Right renal cortex interstitium (tissue), 3 donors: ENCODE data around the gene MLYCD. TPM values are rescaled to one million over a fixed set of nuclear protein-coding genes. Genes with fewer than 3 reads are reported as not detected.

Source experiments
- DNase-seq, 3 donors: peaks; one replicate each; pipeline ENCODE4 v3.0.0-alpha.2; 2013; ENCODE audit warnings: low read depth in 3 of 3, low spot score in 2 of 3
- polyA plus RNA-seq, 3 donors: library from polyadenylated mRNA; unstranded; fragments of 120-200 nt; gene quantifications; one replicate each; pipeline ENCODE4 v1.2.1, GENCODE V29; 2013; ENCODE audit not compliant: insufficient read length in 3 of 3

Gene MLYCD
- polyA plus RNA-seq, 3 donors, result 3.8 to 4.6 (median 3.9) TPM

GRCh38 chr16:83899272-83899897, 470 bp downstream of the MLYCD start:
- no peak for DNase-seq

DNA sequence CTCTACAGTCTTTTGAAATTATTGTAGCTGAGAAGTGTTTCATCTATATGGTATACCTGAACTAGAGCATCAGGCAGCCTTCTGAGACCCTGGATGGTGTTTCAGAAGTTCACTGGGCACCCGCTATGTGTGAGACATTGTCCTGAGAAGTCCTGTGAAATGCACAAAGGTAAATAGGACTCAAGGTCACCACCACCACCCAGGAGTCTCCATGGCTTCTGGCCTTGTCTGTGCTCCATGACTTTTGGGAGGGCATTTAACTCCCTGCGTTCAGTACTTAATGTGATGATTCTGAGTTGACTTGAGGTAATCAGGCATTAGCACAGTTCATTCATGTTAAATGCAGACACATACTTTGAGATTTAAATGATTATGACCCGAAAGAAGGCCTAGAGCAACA, 1.1 kb downstream of the MLYCD start:
- no peak for DNase-seq

- no peak for DNase-seq
Observed at GRCh38 chr16:83900571-83900970, 1.7 kb downstream of the MLYCD start.

- DNase-seq, result no peak
Observed at GRCh38 chr16:83901101-83901500, 2.2 kb downstream of the MLYCD start.

GRCh38 chr16:83903751-83904150, 4.8 kb downstream of the MLYCD start:
- no peak for DNase-seq

GRCh38 chr16:83906683-83907082, 7.8 kb downstream of the MLYCD start:
- no peak for DNase-seq

- no peak for DNase-seq
Observed at GRCh38 chr16:83907111-83907510, 8.2 kb downstream of the MLYCD start.

- no peak for DNase-seq
Observed at GRCh38 chr16:83907631-83908250, 8.8 kb downstream of the MLYCD start.

DNA sequence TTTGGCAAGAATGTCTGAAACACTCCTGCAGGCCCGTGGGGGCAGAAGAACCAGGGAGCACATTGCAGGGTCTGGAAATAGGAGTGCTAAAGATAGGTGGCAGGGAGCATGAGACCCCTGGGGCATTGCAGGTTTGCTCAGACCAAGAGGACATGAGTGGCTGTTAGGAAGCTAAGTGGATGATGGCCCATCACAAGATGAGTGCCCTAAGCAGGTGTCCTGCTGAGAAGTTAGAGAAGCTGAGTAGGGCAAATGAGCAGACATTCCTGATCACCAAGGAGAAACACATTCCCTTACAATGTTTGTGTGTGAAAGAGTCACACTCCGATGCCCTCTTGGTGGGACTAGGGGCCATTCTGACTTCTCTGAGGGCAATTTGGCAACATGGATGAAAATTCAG, 9.9 kb downstream of the MLYCD start:
- DNase-seq, result no peak

- no peak for DNase-seq
Observed at GRCh38 chr16:83911290-83911689, 12.4 kb downstream of the MLYCD start.

- DNase-seq, result no peak
Observed at GRCh38 chr16:83912519-83913244, 13.8 kb downstream of the MLYCD start.

- DNase-seq, result no peak
Observed at GRCh38 chr16:83913245-83913633, 14.3 kb downstream of the MLYCD start.

- DNase-seq, result no peak
Observed at GRCh38 chr16:83914091-83914710, 15.3 kb downstream of the MLYCD start.

- no peak for DNase-seq
Observed at GRCh38 chr16:83915081-83915480, 16.2 kb downstream of the MLYCD start.

DNA sequence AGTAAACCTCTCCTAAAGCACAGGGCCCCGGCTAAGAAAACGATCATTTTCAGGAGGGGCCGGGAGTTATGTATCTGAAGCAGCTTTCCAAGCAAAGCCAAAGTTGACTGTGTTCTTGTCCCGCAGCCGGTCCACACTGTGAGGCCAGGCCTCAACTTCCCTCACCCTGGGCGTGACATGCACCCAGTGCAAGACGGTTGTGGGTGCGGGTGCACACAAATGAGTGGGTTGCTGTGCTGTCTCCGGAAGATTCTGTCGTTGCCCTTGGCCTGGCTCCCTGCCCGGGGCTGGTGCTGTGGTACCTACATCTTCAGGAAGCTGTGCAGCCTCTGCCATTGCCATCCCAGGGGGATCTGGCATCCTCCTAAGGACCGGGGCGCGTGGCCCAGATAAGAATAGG, 16.6 kb downstream of the MLYCD start:
- DNase-seq, result no peak

DNA sequence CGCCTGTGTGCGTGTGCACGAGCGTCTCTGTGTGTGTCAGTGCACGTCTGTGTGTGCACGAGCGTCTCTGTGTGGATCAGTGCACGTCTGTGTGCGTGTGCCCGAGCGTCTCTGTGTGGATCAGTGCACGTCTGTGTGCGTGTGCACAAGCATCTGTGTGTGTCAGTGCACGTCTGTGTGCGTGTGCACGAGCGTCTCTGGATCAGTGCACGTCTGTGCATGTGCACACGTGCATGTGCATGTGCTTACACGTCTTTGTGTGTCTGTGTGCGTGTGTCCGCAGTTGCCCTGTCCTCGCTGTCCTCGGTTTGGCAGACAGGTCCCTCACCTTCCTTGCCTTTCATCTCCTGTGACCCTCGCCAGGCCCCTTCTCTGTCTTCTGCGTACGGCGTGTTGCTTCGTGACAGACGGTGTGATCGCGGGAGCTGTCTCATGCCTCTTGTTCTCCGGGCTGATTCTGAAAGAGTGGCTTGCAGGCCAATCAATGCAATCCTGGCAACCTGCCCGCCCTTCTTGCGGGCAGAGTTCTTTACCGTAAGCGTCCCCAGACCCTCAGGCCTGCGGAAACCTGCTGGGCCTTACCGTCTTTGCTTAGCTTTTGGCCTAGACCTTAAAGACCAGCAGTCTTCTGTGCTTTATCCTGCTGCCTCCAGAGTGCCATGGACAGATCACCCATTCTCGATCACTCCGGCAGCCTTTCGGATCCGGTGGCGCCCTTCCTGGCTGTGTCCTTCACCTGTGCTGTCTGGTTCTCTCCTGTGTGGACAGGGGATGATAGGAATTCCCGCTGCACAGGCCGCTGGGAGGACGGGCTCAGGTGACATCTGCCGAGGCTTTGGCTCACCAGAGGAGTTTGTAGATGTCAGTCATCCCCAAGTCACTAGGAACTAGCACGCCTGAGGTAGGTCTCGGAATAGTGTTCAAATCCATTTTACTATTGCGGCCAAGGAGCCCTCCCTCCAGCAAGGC, 18.5 kb downstream of the MLYCD start:
- no peak for DNase-seq

GRCh38 chr16:83920894-83921491, 22.1 kb downstream of the MLYCD start:
- no peak for DNase-seq

GRCh38 chr16:83923581-83924365, 24.9 kb downstream of the MLYCD start:
- no peak for DNase-seq

DNA sequence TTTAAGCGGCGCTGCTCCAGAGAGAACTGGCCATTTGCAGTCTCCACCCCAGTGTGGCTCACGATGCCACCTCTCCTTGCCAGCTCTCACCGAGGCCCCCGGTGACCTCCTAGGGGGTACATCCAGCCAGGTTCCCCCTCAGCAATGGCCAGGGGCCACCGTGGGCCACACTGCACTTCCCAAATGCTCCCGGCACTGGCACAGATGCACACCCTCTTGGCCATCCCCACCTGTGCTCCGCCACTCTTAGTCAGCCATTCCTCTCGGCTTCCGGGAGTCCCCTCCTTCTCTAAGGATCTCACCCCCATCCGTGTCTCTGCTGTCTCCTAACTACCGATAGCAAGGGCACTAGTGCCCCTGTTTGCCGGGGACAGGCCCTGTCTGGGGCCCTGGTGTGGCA, 25.8 kb downstream of the MLYCD start:
- DNase-seq, result no peak
